Endothelial cell of umbilical vein (primary cell): ENCODE results near the gene HSD3B1. TPM values are rescaled to one million over a fixed set of nuclear protein-coding genes. Genes with fewer than 3 reads are reported as not detected.

Source experiments
- BruUV-seq: library from RNA; stranded (reverse); fragments of 400-500 nt; replicated peaks from 2 replicates; lab custom pipeline; 2021; lab: Mats Ljungman, UMichigan
- CTCF ChIA-PET: fragments of 300-600, 350-600 bp; sonication (Branson Sonifier 250); formaldehyde crosslinking; loops from one replicate; lab custom pipeline; 2021; ENCODE audit warnings: antibody characterized with exemption, inconsistent platforms; lab: Charles Lee
- POLR2A ChIA-PET: fragments of 300-600, 350-600 bp; sonication (Branson Sonifier 250); formaldehyde crosslinking; loops from one replicate; lab custom pipeline; 2021; ENCODE audit warnings: antibody characterized with exemption, inconsistent platforms; lab: Charles Lee
- DNase-seq: peaks from one replicate; pipeline ENCODE4 v3.0.0-alpha.2; 2011; ENCODE audit warnings: low read depth, low spot score
- FAIRE-seq: peaks from 2 replicates; lab custom pipeline; 2011; peaks lifted over from hg19 to GRCh38; lab: Jason Lieb, UNC
- H2AFZ ChIP-seq: 2 replicates; pipeline ENCODE4 v1.6.0; 2012; ENCODE audit warnings: low read depth, low read length, control low read depth, inconsistent platforms
- H3K27ac ChIP-seq: 2 replicates; pipeline ENCODE4 v1.5.1; 2011; ENCODE audit warnings: low read depth, mild to moderate bottlenecking, control low read depth, low read length, moderate library complexity; ENCODE audit not compliant: insufficient read depth
- H3K27me3 ChIP-seq, 2 experiments: 2 replicates each; pipeline versions ENCODE4 v1.6.0 to v1.6.1; 2011; ENCODE audit warnings: low read length in 2 of 2, mixed read lengths in 1 of 2; ENCODE audit not compliant: control insufficient read depth in 2 of 2, insufficient read depth in 2 of 2
- H3K36me3 ChIP-seq, 2 experiments: 2 replicates in 1 of 2; 3 replicates in 1 of 2; pipeline ENCODE4 v1.5.1; 2011; ENCODE audit warnings: low read length in 2 of 2, mild to moderate bottlenecking in 1 of 2, moderate library complexity in 1 of 2; ENCODE audit not compliant: control insufficient read depth in 2 of 2, insufficient read depth in 2 of 2; ENCODE audit errors: extremely low read depth in 1 of 2
- H3K4me1 ChIP-seq: 3 replicates; pipeline ENCODE4 v1.5.1; 2011; ENCODE audit warnings: mild to moderate bottlenecking, low read length; ENCODE audit not compliant: control insufficient read depth, insufficient read depth; ENCODE audit errors: extremely low read depth
- H3K4me2 ChIP-seq: 2 replicates; pipeline ENCODE4 v1.6.1; 2011; ENCODE audit warnings: low read length, control low read depth, mixed read lengths; ENCODE audit not compliant: insufficient read depth
- H3K4me3 ChIP-seq, 3 experiments: fragments of 200-600 bp in 1 of 3; sonication (generic), shearing (Covaris generic) in 1 of 3; replicated peaks in 1 of 3; 2 replicates each; pipeline ENCODE4 v1.5.1; 2011 to 2016; ENCODE audit warnings: control low read depth in 3 of 3, low read length in 3 of 3, mild to moderate bottlenecking in 2 of 3, inconsistent platforms in 1 of 3, low read depth in 1 of 3, moderate library complexity in 1 of 3; ENCODE audit not compliant: insufficient read depth in 1 of 3
- H3K79me2 ChIP-seq: 2 replicates; pipeline ENCODE4 v1.6.0; 2012; ENCODE audit warnings: low read length, inconsistent platforms; ENCODE audit not compliant: control insufficient read depth, insufficient read depth
- H3K9ac ChIP-seq: replicated peaks from 2 replicates; pipeline ENCODE3; 2011; ENCODE audit warnings: low read length, control low read depth; ENCODE audit not compliant: insufficient read depth; ENCODE audit errors: extremely low read depth
- H3K9me1 ChIP-seq: replicated peaks from 3 replicates; pipeline ENCODE4 v1.6.0; 2011; ENCODE audit warnings: mild to moderate bottlenecking, low read length; ENCODE audit not compliant: control insufficient read depth, insufficient read depth; ENCODE audit errors: extremely low read depth
- H3K9me3 ChIP-seq: replicated peaks from 2 replicates; pipeline ENCODE4 v1.5.1; 2012; ENCODE audit warnings: low read length, inconsistent platforms; ENCODE audit not compliant: control insufficient read depth, insufficient read depth
- H4K20me1 ChIP-seq: replicated peaks from 2 replicates; pipeline ENCODE3; 2011; ENCODE audit warnings: mild to moderate bottlenecking, low read length; ENCODE audit not compliant: control insufficient read depth, insufficient read depth; ENCODE audit errors: extremely low read depth
- EZH2 ChIP-seq: IDR thresholded peaks from 2 replicates; pipeline ENCODE4 v1.6.1; 2012; ENCODE audit warnings: borderline replicate concordance, low read depth, mild to moderate bottlenecking, moderate library complexity, low read length, inconsistent platforms; ENCODE audit not compliant: severe bottlenecking
- FOS ChIP-seq: IDR thresholded peaks from 2 replicates; pipeline ENCODE4 v1.6.1; 2011; ENCODE audit warnings: mild to moderate bottlenecking, low read length, moderate library complexity, borderline replicate concordance; ENCODE audit not compliant: insufficient read depth
- GATA2 ChIP-seq: IDR thresholded peaks from 2 replicates; pipeline ENCODE4 v1.7.0; 2011; ENCODE audit warnings: low read depth, mild to moderate bottlenecking, moderate library complexity, mixed read lengths, low read length; ENCODE audit not compliant: insufficient read length, insufficient read depth
- JUN ChIP-seq: IDR thresholded peaks from 2 replicates; pipeline ENCODE4 v1.6.1; 2011; ENCODE audit warnings: borderline replicate concordance, low read depth; ENCODE audit not compliant: insufficient read length, insufficient read depth
- MYC ChIP-seq: IDR thresholded peaks from one replicate; pipeline ENCODE4 v1.6.1; 2011; ENCODE audit warnings: mild to moderate bottlenecking, low read depth, low read length
- POLR2A ChIP-seq: IDR thresholded peaks from 2 replicates; pipeline ENCODE4 v1.6.1; 2012; ENCODE audit warnings: low read depth, mild to moderate bottlenecking, control low read depth, low read length
- POLR2AphosphoS5 ChIP-seq: IDR thresholded peaks from 2 replicates; pipeline ENCODE4 v1.6.1; 2012; ENCODE audit warnings: low read depth, mild to moderate bottlenecking, control low read depth, low read length, moderate library complexity; ENCODE audit not compliant: insufficient read depth
- dilution Hi-C: fragments of 300-500 bp; cut with MboI; formaldehyde crosslinking; loops from one replicate; pipeline ENCODE4 v1.15.0; 2019; ENCODE audit warnings: low sequenced_read_pairs; ENCODE audit not compliant: extremely low pct_ligation_motif_present
- intact Hi-C: fragments of 100-400 bp; cut with micrococcal nuclease; formaldehyde crosslinking; loops from one replicate; pipeline ENCODE4 v1.10.0; 2022
- polyA plus RNA-seq, 4 experiments: library from polyadenylated mRNA; depleted of rRNA in 3 of 4; stranded (reverse) in 3 of 4; unstranded in 1 of 4; fragments of >200 nt; gene quantifications; 2 replicates each; pipeline versions ENCODE4 v1.2.1 to v1.2.3, GENCODE V29; 2011 to 2012; ENCODE audit warnings: missing spikeins in 1 of 4
- total RNA-seq: library from RNA; stranded (reverse); gene quantifications from 2 replicates; pipeline ENCODE4 v1.2.3, GENCODE V29; 2021
- TF ChIP-seq, protein P1 (sequence below), 2 donors: IDR thresholded peaks; 1 replicate in 1 of 2; 2 replicates in 1 of 2; pipeline ENCODE4 v1.5.1; 2011; ENCODE audit warnings: low read length in 2 of 2, mild to moderate bottlenecking in 2 of 2, moderate library complexity in 2 of 2, control low read depth in 1 of 2, inconsistent platforms in 1 of 2, low read depth in 1 of 2; ENCODE audit not compliant: insufficient read depth in 1 of 2; ENCODE audit errors: extremely low read depth in 1 of 2
- TF ChIP-seq, protein P2 (sequence below): IDR thresholded peaks from 2 replicates; pipeline ENCODE4 v1.6.1; 2011; ENCODE audit not compliant: insufficient read depth, insufficient read length

HSD3B1 gene
- total and polyA plus RNA-seq, 2 donors (not counting 3 experiments of a cell fraction or from before 2014, with no cell fraction given), result not detected

DNA sequence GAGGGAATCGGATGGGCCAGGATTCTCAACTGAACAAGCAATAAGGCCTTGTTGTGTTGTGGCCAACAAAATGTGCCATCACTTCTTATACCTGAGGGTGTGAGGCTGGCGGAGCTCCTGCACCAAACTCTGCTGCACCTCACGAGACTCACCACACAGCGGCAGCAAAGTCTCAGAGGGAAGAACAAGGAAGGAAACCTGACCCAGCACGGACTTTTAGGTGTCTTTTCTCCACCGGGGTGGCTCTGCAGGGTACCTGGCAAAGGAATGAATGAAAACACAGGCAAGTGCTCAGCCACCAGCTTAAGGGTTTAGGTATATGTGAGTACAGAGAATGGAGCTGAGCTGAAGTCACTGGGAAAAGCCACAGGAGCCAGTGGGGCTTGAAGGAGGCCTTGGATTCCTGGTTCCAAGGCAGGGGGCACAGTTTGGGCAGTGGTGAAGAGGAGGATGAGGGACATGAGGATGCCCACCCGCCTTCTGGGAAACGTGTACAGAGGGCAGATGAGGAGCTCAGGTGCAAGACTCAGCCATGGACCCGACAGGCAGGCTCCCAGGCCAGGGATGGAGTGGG, 31.1 kb upstream of the HSD3B1 start:
- dilution Hi-C loops (no loop called here), intact Hi-C loops (no loop called here)
- POLR2A ChIA-PET, result no interaction called here
- no peaks in the 10 kb centered on the region for H3K9me3 ChIP-seq
- H3K4me3 ChIP-seq, result no peak overlapping the region
- H2AFZ ChIP-seq, result no peak overlapping the region
- H3K79me2 ChIP-seq, result no peaks in the 10 kb centered on the region
- DNase-seq, result peak; percentile 31
- peak; percentile 67 for FAIRE-seq
- H3K4me1 ChIP-seq, result no peaks in the 10 kb centered on the region
- TF ChIP-seq, protein P1, sequence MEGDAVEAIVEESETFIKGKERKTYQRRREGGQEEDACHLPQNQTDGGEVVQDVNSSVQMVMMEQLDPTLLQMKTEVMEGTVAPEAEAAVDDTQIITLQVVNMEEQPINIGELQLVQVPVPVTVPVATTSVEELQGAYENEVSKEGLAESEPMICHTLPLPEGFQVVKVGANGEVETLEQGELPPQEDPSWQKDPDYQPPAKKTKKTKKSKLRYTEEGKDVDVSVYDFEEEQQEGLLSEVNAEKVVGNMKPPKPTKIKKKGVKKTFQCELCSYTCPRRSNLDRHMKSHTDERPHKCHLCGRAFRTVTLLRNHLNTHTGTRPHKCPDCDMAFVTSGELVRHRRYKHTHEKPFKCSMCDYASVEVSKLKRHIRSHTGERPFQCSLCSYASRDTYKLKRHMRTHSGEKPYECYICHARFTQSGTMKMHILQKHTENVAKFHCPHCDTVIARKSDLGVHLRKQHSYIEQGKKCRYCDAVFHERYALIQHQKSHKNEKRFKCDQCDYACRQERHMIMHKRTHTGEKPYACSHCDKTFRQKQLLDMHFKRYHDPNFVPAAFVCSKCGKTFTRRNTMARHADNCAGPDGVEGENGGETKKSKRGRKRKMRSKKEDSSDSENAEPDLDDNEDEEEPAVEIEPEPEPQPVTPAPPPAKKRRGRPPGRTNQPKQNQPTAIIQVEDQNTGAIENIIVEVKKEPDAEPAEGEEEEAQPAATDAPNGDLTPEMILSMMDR (IDR thresholded peaks at IDR 0.05; ENCODE audit: extremely low read depth in 1 of 2, insufficient read depth in 1 of 2, low read depth in 1 of 2, low read length in 2 of 2), result peak; percentile 44 to 60
- no peak for TF ChIP-seq GATA2
- no peaks in the 10 kb centered on the region for H3K36me3 ChIP-seq
- no peaks in the 10 kb centered on the region for H3K9me1 ChIP-seq
- no peak overlapping the region for H3K4me2 ChIP-seq
- no TSS peak for BruUV-seq
- CTCF ChIA-PET, result interaction anchor here (0.6 to 1.5 kb wide), 6 partner anchors 9 to 201 kb away, joined by 3 to 10 read pairs (median 4); no protein-coding TSS in a partner anchor
- H3K27ac ChIP-seq, result no peak overlapping the region
- H3K27me3 ChIP-seq, result no peaks in the 10 kb centered on the region
- H4K20me1 ChIP-seq, result no peaks in the 10 kb centered on the region
- no peak overlapping the region for H3K9ac ChIP-seq

GRCh38 chr1:119477710-119478109, 29.3 kb upstream of the HSD3B1 start:
- CTCF ChIA-PET, result no interaction called here
- POLR2A ChIA-PET, result no interaction called here
- no TSS peak for BruUV-seq

More at GRCh38 chr1:119477710-119478109, 29.3 kb upstream of the HSD3B1 start:
- no peak for FAIRE-seq
- Histone ChIP-seq H3K36me3 (no peaks in the 10 kb centered on the region), H3K9ac (no peak overlapping the region), H3K4me2 (no peak overlapping the region), H3K4me3 (no peak overlapping the region), H4K20me1 (no peaks in the 10 kb centered on the region), H3K9me1 (no peaks in the 10 kb centered on the region), H3K9me3 (no peaks in the 10 kb centered on the region), H2AFZ (no peak overlapping the region), H3K27ac (no peak overlapping the region), H3K4me1 (no peaks in the 10 kb centered on the region), H3K79me2 (no peaks in the 10 kb centered on the region), H3K27me3 (no peaks in the 10 kb centered on the region)
- TF ChIP-seq, protein P1 (IDR thresholded peaks at IDR 0.05; ENCODE audit: extremely low read depth in 1 of 2, insufficient read depth in 1 of 2, low read depth in 1 of 2, low read length in 2 of 2), result no peak
- TF ChIP-seq, protein P2, sequence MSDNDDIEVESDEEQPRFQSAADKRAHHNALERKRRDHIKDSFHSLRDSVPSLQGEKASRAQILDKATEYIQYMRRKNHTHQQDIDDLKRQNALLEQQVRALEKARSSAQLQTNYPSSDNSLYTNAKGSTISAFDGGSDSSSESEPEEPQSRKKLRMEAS, result no peak
- TF ChIP-seq JUN (no peak), EZH2 (no peak), POLR2AphosphoS5 (no peak), MYC (no peak), FOS (no peak), POLR2A (no peak), GATA2 (no peak)
- DNase-seq, result no peak
- intact Hi-C loops, result no loop called here
- dilution Hi-C loops, result no loop called here
